Measurements from ENCODE around the gene AGAP2. TPM values are rescaled to one million over a fixed set of nuclear protein-coding genes. Genes with fewer than 3 reads are reported as not detected.

The AGAP2 gene
- total and polyA plus RNA-seq, 9 of the 15 experiments (the other 6 are each of a cell fraction or from before 2014, with no cell fraction given) = 0.04 to 0.77 (median 0.28) TPM; not detected in 1

DNA sequence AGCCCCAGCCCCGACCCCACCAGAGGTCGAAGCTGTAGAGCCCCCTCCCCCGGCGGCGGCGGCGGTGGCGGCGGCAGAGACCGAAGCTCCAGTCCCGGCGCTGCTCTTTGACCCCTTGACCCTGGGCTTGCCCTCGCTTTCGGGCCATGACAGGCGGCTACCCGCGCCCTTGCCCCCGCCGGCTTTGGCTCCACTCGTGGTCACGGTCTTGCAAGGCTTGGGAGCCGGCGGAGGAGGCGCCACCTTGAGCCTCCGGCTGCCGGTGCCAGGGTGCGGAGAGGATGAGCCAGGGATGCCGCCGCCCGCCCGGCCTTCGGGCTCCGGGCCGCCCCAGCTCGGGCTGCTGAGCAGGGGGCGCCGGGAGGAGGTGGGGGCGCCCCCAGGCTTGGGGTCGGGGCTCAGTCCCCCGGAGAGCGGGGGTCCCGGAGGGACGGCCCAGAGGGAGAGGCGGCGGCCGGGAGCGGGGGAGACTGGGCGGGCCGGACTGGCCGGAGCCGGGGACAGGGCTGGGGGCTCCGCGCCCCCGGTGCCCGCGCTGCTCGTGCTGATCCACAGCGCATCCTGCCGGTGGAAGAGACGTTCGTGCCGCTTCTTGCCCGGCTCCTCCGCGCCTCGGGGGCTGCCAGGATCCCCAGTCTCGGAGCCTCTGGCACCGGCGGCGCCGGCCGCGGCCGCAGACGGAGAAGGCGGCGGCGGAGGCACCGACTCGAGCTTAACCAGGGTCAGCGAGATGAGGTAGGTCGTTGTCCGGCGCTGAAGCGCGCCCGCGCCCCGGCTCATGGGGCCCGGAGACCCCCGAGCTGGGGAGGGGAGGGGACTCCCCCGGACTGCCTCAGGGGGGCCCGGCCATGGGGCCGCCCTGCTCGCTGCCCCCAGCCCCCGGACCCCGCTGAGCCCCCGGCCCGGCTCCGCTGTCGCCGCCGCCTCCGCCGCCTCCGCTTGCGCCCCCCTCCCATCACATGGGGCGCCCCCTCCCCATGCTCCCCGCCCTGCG, 778 bp downstream of the AGAP2 start (continued):
- no peak for TF ChIP-seq BCLAF1 (IDR thresholded peaks at IDR 0.05; ENCODE audit: borderline replicate concordance in 1 of 2, control insufficient read depth in 1 of 2, low read depth in 2 of 2, low read length in 1 of 2)
- TF ChIP-seq HDAC3 (IDR thresholded peaks at IDR 0.05; ENCODE audit: borderline replicate concordance, partially characterized antibody) = no peak
- TF ChIP-seq ZNF431 (CRISPR knock-in tag; IDR thresholded peaks at IDR 0.05) = no peak
- TF ChIP-seq, protein P1, sequence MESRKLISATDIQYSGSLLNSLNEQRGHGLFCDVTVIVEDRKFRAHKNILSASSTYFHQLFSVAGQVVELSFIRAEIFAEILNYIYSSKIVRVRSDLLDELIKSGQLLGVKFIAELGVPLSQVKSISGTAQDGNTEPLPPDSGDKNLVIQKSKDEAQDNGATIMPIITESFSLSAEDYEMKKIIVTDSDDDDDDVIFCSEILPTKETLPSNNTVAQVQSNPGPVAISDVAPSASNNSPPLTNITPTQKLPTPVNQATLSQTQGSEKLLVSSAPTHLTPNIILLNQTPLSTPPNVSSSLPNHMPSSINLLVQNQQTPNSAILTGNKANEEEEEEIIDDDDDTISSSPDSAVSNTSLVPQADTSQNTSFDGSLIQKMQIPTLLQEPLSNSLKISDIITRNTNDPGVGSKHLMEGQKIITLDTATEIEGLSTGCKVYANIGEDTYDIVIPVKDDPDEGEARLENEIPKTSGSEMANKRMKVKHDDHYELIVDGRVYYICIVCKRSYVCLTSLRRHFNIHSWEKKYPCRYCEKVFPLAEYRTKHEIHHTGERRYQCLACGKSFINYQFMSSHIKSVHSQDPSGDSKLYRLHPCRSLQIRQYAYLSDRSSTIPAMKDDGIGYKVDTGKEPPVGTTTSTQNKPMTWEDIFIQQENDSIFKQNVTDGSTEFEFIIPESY (CRISPR knock-in tag; IDR thresholded peaks at IDR 0.05) = peak; percentile 4; the same call in 1 of the 2 replicates
- TF ChIP-seq COPS2 (conservative IDR thresholded peaks at IDR 0.05) = no peak
- TF ChIP-seq POLR3G (IDR thresholded peaks at IDR 0.05; ENCODE audit: extremely low read depth, insufficient read length, insufficient replicate concordance) = no peak
